Measurements from ENCODE around the gene JAKMIP1.

The JAKMIP1 gene

DNA sequence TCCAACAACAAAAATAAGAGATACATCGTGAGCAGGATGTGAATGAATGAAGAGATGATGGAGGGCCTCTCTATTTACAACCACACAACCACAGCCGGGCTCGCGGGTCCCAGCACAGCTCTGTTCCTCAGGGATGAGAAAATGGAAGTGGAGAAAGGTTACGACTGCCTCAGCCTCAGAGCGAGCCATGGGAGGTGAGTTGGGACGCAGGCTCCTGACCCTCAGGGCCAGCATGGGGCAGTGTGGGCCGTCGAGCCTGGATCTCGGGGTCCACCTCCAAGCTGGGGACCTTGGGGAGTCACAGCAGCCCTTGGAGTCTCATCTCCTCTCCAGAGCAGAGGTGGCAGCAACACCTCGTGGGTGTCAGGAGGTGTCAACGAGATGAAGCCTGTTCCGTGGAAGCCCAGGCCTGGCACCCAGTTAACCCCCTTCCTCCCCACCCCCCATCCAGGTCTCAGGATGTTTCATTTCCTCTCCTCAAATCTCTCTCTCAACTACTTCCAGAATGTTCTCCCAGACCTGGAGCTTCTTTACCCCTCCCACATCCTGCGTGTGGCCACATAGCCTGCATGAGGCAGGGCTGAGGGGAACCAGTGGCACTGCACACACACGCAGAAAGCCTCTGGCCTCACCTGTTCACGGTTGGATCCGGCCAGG, 208.1 kb downstream of the JAKMIP1 start:
- no peak for DNase-seq (ENCODE audit: low read depth)

DNA sequence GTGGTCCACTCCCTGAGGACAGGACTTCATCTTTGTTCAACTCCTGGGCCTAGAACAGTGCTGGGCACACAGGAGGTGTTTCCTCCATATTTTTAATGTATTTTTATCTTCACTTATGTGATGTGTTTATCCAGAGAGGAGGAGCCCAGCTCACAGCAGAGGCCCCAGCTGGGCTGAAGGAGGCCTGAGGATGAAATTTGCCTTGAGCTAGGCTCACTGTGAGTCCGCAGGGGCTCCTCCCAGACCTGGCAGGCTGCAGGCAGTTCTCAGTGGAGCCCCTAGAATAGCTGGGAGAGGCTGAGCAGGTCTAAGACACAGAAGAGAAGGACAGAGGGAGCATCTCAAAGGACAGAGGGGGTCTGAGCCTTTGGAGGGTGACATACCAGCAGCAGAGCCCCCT, 208.9 kb downstream of the JAKMIP1 start:
- DNase-seq (ENCODE audit: low read depth) = no peak

DNA sequence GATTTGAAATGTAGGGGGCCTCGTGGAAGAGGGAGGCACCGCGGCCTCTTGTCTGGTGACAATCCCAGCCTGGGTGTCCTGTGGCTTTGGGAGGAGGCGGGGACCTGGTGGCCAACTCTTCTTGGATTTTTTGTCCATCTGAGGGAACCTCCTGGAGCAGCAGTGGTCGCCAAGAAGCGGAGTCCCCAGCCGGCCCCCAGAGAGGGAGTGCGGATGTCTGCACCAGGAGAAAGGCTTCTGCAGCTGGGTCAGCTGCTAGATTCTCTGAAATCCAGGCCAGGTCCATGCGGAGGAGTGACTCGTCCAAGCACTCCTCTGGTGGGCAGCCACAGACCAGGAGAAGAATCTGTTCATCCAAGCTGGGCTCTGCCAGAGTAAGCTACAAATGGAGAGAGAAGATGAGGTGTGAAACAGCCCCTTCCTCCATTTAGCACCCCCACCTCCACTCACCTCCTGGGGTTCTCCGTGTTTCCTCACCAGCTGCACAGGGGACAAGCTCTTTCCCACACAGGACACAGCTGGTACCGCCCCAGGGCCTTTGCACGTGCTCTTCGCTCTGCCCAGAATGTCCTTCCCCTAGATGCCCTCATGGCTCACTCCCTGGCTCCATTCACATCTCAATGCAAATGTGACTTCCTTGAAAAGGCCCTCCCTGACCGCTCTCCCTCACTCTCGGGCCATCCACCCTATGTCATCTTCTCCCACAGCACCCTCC, 209.7 kb downstream of the JAKMIP1 start:
- no peak for DNase-seq (ENCODE audit: low read depth)

DNA sequence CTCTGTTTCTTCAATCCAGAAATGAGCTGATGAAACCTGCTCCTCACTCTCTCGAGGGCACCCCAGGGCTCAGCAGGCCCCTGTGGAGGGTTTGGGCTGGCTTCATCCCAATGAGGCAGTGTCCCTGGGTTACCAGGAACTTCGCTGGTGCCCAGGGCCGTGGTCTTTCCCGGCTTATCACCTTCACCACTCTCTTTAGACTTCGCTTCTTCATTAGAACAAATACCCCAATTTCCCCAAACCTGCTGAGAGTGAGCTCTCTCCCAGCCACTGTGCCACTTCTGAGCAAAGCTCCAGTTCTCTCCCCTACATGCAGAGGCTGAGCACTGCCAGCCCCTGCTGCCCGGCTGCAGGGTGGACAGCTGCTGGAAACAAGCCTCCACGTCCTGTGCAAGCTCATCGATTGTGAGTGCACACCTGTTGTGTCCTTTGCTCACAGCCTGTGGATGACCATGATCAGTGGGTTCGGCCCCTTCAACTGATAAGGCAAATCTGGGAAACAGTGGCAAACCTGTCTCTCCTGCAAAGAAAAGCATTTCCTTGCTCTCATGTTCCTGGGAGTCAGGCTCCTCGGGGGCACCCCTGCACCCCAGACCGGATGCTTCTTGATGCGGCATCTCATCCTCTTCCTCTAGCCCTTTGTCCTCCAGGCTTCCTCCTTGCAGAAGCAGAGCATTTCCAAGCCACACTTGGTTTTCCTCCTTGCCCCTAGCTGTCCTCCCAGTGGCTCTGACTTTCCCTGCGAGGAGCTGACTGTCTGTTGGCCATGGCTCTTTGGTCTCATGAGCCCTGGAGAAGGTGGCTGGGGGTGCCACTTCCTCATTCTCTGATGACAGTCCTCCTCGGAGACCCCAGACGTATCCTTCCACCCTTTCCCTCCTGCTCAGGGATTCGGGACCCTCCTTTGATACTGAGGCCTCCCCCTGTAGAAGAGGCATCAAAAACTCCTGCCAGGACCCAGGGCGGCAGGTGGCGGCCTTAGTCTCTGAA, 210.8 kb downstream of the JAKMIP1 start:
- DNase-seq (ENCODE audit: low read depth) = no peak

DNA sequence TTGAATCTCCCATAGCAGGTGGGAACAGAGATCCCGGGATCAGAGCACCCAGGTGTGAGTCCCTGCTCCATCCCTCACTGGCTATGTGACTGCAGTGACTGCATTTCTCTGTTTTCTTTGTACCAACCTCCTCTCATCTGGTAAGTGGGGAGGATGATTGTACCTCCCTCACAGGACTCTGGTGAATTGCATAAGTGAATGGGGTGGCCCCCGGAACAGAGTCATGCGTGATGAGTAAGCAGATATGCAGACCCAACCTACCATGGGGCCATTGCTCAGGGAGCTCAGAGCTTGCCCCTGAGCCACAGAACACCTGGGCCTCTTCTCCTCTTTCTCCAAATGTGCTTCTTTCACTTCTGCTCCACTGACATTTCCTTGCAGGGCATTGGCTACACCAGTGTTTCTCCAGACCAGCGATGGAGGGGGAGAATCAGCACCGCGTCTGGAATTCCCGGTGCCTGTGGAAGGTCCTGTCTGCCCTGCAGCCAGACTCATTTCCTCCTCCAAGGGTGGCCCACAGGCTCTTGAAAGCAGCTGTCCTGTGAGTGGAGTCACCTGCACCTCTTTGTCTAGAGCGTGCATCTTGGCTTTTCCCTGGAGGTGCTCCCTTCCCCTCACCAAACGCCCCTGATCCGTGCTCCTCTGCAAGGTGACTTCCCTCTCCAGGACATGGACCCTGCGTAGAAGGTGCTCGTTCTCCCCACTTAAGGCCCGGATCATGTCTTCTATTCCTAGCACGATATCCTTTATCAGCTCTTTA, 212.1 kb downstream of the JAKMIP1 start:
- DNase-seq (ENCODE audit: low read depth) = no peak

DNA sequence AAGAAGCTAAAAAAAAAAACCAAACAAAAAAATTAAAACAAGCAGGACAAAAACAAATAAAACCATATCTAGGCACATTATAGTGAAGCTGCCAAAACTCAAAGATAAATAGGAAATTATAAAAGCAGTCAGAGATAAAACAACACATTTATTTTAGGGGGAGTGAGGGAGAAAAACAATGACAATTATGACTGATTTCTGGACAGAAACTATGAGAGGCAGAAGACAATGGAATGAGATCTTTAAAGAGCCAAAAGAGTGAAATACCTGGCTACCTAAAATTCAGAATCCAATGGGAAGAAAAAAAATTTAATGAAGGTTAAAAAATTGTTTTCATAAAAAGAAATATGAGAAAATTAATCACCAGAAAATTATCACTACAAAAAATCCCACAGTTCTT, 215.5 kb downstream of the JAKMIP1 start:
- DNase-seq (ENCODE audit: low read depth) = no peak

DNA sequence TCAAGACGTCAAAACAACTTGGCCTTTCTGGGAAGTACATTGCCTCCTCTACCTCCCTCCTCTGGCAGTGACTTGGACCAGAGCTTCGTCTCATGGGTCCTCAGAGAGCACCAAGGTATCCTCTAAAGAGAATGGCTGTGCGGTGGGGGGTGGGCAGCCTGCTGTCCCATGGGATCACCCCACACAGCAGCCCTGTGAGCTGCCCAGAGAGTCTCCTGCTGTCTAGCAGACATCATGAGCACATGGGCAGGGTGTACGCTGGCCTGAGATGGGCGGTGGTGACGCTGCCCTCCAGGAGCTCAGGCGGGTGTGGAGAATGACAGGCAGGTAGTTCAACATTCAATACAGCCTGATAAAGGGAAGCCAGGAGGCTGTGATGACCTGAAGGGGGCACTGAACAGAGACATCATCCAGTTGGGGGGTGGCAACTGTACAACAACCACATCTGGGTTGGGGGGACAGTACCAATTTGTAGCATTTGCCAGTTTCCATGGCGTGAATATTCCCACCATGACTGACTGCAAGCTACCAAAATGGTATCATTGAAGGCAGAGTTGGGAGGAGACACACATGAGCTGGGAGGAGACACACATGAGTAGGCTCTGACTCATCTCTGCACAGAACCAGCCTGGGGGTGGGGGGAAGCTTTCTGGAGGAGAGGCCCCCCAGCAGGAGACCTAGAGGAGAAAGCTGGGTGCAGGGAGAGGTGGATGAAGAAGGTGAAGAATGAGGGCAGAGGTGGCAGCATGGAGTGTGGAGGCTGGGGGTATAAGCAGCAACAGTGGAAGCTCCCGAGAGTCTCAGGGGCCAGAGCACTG, 218.0 kb downstream of the JAKMIP1 start:
- DNase-seq (ENCODE audit: low read depth) = no peak

DNA sequence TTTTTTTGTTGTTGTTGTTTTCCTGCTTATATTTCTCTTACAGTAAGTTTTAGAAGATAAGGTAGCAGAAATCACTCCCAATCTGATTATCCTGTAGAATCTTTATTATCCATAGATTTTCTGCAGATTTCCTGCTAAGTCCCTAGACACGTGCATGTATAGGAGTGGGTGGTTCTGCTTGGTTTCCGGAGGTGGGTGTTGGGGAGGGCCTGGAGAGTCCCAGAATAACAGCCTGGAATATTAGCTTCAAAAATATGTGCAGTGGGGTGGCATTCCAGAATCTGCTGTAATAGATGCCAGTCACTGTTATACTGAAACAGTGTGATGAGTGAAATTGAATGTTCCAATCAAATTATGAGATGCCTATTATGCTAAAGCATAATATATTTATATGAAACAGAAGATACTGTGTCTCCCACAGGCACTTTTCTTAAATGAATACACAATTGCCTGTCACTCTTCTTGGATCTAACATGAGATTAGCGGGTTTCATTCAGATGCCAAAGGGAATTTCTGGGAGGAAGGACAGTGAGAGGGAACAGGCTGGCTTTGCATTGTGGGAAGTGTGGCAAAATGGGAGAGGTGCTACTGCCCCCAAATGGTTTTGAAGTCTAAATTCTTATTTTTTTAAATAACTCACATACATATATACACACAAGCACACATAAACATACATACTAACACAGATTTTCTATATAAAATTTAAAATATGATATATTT, 219.8 kb downstream of the JAKMIP1 start:
- DNase-seq (ENCODE audit: low read depth) = no peak

DNA sequence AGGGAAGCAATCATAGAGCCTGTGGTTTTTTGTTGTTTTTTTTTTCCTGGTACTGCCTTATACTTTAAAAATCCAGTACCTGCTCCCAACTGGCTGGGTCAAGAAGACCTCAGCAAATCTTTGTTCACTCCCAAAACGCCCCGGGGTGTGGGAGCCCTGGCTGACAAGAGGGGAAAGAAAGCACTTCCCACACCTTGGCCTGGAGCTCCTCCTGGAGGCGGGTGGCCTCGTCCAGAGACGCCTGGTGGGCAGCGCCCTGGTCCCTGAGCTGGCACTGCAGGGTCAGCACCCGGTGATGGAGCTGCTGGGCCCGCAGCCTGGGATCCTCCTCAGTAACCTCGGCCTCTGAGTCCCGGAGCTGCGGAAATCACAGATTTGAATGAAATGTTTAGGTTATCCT, 220.4 kb downstream of the JAKMIP1 start:
- DNase-seq (ENCODE audit: low read depth) = no peak

DNA sequence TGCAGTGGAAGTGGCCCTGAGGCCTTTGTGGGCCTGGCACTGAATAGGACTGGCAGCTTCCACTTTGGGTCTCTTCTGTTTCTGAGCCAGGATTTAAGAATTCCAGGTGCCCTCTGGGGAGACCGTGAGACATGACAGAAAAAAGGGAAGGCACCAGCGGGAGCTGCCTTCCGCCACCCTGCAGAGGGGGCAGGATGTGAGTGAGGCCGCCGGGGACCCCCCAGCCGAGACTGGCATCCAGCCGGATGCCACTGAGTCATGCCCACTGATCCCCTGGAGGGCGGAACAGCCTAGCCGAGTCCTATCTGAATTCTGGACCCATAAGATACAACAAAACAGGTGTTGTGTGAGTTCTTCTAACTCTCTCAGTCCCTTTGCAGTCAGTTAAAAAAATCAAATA, 223.4 kb downstream of the JAKMIP1 start:
- no peak for DNase-seq (ENCODE audit: low read depth)

DNA sequence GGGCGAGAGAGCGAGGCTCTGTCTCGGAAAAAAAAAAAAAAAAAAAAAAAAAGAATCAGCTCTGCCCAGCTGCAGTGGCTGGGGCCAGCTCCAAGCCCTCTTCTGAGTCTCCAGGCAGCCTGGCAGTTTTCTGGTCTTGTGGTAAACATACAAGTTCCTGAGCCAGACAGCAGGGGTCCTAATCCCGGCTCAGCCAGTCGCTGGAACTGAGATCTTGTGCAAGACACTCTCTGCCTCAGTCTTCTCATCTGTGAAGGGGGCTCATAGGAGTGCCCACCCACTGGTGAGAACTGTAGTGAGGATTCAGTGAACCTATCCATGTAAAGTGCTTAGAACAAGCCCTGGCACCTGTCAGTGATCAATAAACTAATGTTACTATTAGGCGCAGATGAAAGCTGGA, 223.9 kb downstream of the JAKMIP1 start:
- DNase-seq (ENCODE audit: low read depth) = no peak

Measured in activated T-helper 9 cell treated with anti-CD3 and anti-CD28 coated beads, Interleukin-2, amount 50 U/mL, for 16 hours (primary cell).